GM12878 (cell line): Measurements from ENCODE around the gene AFAP1. TPM values are rescaled to one million over a fixed set of nuclear protein-coding genes. Genes with fewer than 3 reads are reported as not detected.

Experiments
- ATAC-seq: fragments of 200-7000 bp; cut with Tn5 transposase; 3 replicates; pipeline ENCODE4 v1.9.1; 2020; ENCODE audit warnings: mild to moderate bottlenecking, moderate library complexity
- BruUV-seq: library from RNA; stranded (reverse); fragments of 400-500 nt; replicated peaks from 2 replicates; lab custom pipeline; 2021; lab: Mats Ljungman, UMichigan
- CTCF ChIA-PET: fragments of 300-600 bp; sonication (Branson Sonifier 250); formaldehyde crosslinking; extraction: SDS; loops from one replicate; lab custom pipeline; 2021; ENCODE audit warnings: inconsistent platforms; lab: Yijun Ruan, JAX
- POLR2A ChIA-PET: fragments of 350-600 bp; formaldehyde crosslinking; extraction: SDS; loops from one replicate; lab custom pipeline; 2021; ENCODE audit warnings: inconsistent platforms; lab: Charles Lee
- RAD21 ChIA-PET: fragments of 300-600 bp; sonication (Branson Sonifier 250); formaldehyde crosslinking; loops from one replicate; lab custom pipeline; 2023; ENCODE audit warnings: antibody characterized with exemption; ENCODE audit not compliant: unreplicated experiment; lab: Charles Lee
- SMC1A ChIA-PET: fragments of 300-600 bp; sonication (Branson Sonifier 250); formaldehyde crosslinking; loops from one replicate; lab custom pipeline; 2023; ENCODE audit not compliant: unreplicated experiment, uncharacterized antibody; lab: Charles Lee
- DNase-seq: peaks from one replicate; pipeline ENCODE4 v3.0.0-alpha.2; 2011; ENCODE audit warnings: low read depth, low spot score
- FAIRE-seq: peaks from 3 replicates; lab custom pipeline; 2011; peaks lifted over from hg19 to GRCh38; lab: Jason Lieb, UNC
- H2AFZ ChIP-seq: 2 replicates; pipeline ENCODE4 v1.6.0; 2011; ENCODE audit warnings: low read depth, low read length, control low read depth; ENCODE audit not compliant: control insufficient read depth
- H3K27ac ChIP-seq: 2 replicates; pipeline ENCODE4 v1.5.1; 2011; ENCODE audit warnings: control low read depth; ENCODE audit not compliant: control insufficient read depth, insufficient read depth
- H3K27me3 ChIP-seq, 2 experiments: replicated peaks in 1 of 2; 2 replicates each; pipeline versions ENCODE4 v1.6.0 to v1.6.1; 2011; ENCODE audit warnings: low read length in 1 of 2; ENCODE audit not compliant: control insufficient read depth in 2 of 2, insufficient read depth in 2 of 2
- H3K36me3 ChIP-seq, 2 experiments: 2 replicates each; pipeline ENCODE4 v1.5.1; 2011; ENCODE audit warnings: low read length in 1 of 2; ENCODE audit not compliant: control insufficient read depth in 2 of 2, insufficient read depth in 2 of 2
- H3K4me1 ChIP-seq: 2 replicates; pipeline ENCODE4 v1.6.1; 2011; ENCODE audit warnings: mild to moderate bottlenecking, low read length, moderate library complexity, mixed read lengths; ENCODE audit not compliant: control insufficient read depth, insufficient read depth
- H3K4me2 ChIP-seq: 2 replicates; pipeline ENCODE4 v1.6.0; 2011; ENCODE audit warnings: control low read depth; ENCODE audit not compliant: control insufficient read depth, insufficient read depth
- H3K4me3 ChIP-seq: fragments of 200-600 bp; sonication (generic); 2 replicates; pipeline ENCODE4 v1.5.1; 2016
- H3K79me2 ChIP-seq: 2 replicates; pipeline ENCODE4 v1.6.0; 2011; ENCODE audit warnings: low read length; ENCODE audit not compliant: control insufficient read depth, insufficient read depth
- H3K9ac ChIP-seq: 2 replicates; pipeline ENCODE4 v1.8.0; 2011; ENCODE audit warnings: low read length, control low read depth, mixed read lengths; ENCODE audit not compliant: control insufficient read depth, insufficient read depth
- H3K9me3 ChIP-seq: replicated peaks from 3 replicates; pipeline ENCODE4 v1.5.1; 2011; ENCODE audit warnings: mild to moderate bottlenecking, low read length; ENCODE audit not compliant: control insufficient read depth, insufficient read depth
- H4K20me1 ChIP-seq: 2 replicates; pipeline ENCODE4 v1.6.0; 2011; ENCODE audit not compliant: control insufficient read depth, insufficient read depth
- BHLHE40 ChIP-seq, 2 experiments: fragments of 450-650 bp in 1 of 2; IDR thresholded peaks; 2 replicates each; pipeline ENCODE4 v1.6.1; 2011 to 2017; ENCODE audit warnings: low read depth in 2 of 2, borderline replicate concordance in 1 of 2, improper control_type of control experiment in 1 of 2, low read length in 1 of 2, mild to moderate bottlenecking in 1 of 2
- FOS ChIP-seq: IDR thresholded peaks from 3 replicates; pipeline ENCODE4 v1.6.1; 2011; ENCODE audit warnings: borderline replicate concordance; ENCODE audit not compliant: insufficient read length; ENCODE audit errors: extremely low read depth
- MYC ChIP-seq: IDR thresholded peaks from 2 replicates; pipeline ENCODE4 v1.6.1; 2011; ENCODE audit warnings: mild to moderate bottlenecking, low read length, moderate library complexity, inconsistent platforms; ENCODE audit not compliant: insufficient read depth, insufficient replicate concordance, insufficient read length, severe bottlenecking
- NBN ChIP-seq: fragments of 450-650 bp; IDR thresholded peaks from 2 replicates; pipeline ENCODE4 v1.6.1; 2016
- NFYA ChIP-seq: IDR thresholded peaks from 2 replicates; pipeline ENCODE4 v1.6.1; 2011; ENCODE audit warnings: low read depth, mild to moderate bottlenecking, low read length, improper control_type of control experiment, borderline replicate concordance
- NR2C2 ChIP-seq: IDR thresholded peaks from 2 replicates; pipeline ENCODE4 v1.6.1; 2011; ENCODE audit warnings: borderline replicate concordance, low read depth; ENCODE audit not compliant: control insufficient read depth, insufficient read length
- PML ChIP-seq: IDR thresholded peaks from 2 replicates; pipeline ENCODE4 v1.6.1; 2012; ENCODE audit warnings: low read length, inconsistent platforms
- POLR2AphosphoS2 ChIP-seq: IDR thresholded peaks from 2 replicates; pipeline ENCODE4 v1.6.1; 2011; ENCODE audit warnings: low read depth, mild to moderate bottlenecking, low read length, improper control_type of control experiment, moderate library complexity
- RB1 ChIP-seq: fragments of 450-650 bp; formaldehyde crosslinking; IDR thresholded peaks from 2 replicates; pipeline ENCODE4 v1.6.1; 2017; ENCODE audit warnings: mild to moderate bottlenecking, borderline replicate concordance
- SIX5 ChIP-seq: IDR thresholded peaks from 2 replicates; pipeline ENCODE4 v1.6.1; 2011; ENCODE audit warnings: mild to moderate bottlenecking, low read depth, low read length, moderate library complexity; ENCODE audit not compliant: severe bottlenecking
- SP1 ChIP-seq: IDR thresholded peaks from one replicate; pipeline ENCODE4 v1.6.1; 2011; ENCODE audit warnings: low read depth, low read length
- STAT1 ChIP-seq: fragments of 450-650 bp; conservative IDR thresholded peaks from 2 replicates; pipeline ENCODE4 v1.6.1; 2014; ENCODE audit warnings: antibody characterized with exemption, mild to moderate bottlenecking
- WGBS: methylation state at CpG from one replicate; pipeline ENCODE4 v1.1.6; 2016; ENCODE audit warnings: low lambda C conversion rate; ENCODE audit not compliant: insufficient replicate concordance, insufficient coverage; ENCODE audit errors: missing lambda C conversion rate; 5-methylcytosine and 5-hydroxymethylcytosine counted together
- in situ Hi-C: fragments of 300-500 bp; cut with MboI; formaldehyde crosslinking; loops from 9 replicates; pipeline ENCODE4 v1.14.3; 2018; ENCODE audit warnings: mixed read lengths
- intact Hi-C: fragments of 100-400 bp; cut with micrococcal nuclease; formaldehyde crosslinking; loops from one replicate; pipeline ENCODE4 v1.14.2; 2022; ENCODE audit not compliant: unreplicated experiment
- polyA plus RNA-seq, 11 experiments: library from polyadenylated mRNA; depleted of rRNA in 4 of 11; unstranded in 6 of 11; stranded (reverse) in 5 of 11; fragments of >200 nt; fragmentation: Nextera tagmentation in 4 of 11; fragmentation: Illumina TruSeq in 1 of 11; extraction: Ambion mirVana in 4 of 11; extraction: Trizol in 1 of 11; gene quantifications; 1 replicate in 1 of 11; 2 replicates in 10 of 11; pipeline versions ENCODE4 v1.2.1 to v1.2.3, GENCODE V29; 2011 to 2016; ENCODE audit warnings: inconsistent platforms in 2 of 11, missing spikeins in 2 of 11, low read depth in 1 of 11
- total RNA-seq, 4 experiments: library from RNA; depleted of rRNA in 3 of 4; stranded (reverse); fragments of >200 nt in 3 of 4; fragmentation: Illumina TruSeq in 1 of 4; extraction: Trizol in 1 of 4; gene quantifications; 2 replicates each; pipeline versions ENCODE4 v1.2.1 to v1.2.3, GENCODE V29; 2013 to 2021
- TF ChIP-seq, protein P1 (sequence below): fragments of 450-650 bp; IDR thresholded peaks from 2 replicates; pipeline ENCODE4 v1.6.1; 2017; ENCODE audit warnings: borderline replicate concordance
- TF ChIP-seq, protein P2 (sequence below): IDR thresholded peaks from 2 replicates; pipeline ENCODE4 v1.6.1; 2012; ENCODE audit warnings: mild to moderate bottlenecking, low read depth, low read length
- TF ChIP-seq, protein P3 (sequence below): fragments of 450-650 bp; IDR thresholded peaks from 2 replicates; pipeline ENCODE4 v1.6.1; 2018; ENCODE audit warnings: mild to moderate bottlenecking, low read depth, moderate library complexity; ENCODE audit not compliant: partially characterized antibody

The AFAP1 gene
- total and polyA plus RNA-seq, 10 of the 15 experiments (the other 5 are each of a cell fraction or from before 2014, with no cell fraction given), result 0.02 to 0.23 (median 0.09) TPM; not detected in 1

DNA sequence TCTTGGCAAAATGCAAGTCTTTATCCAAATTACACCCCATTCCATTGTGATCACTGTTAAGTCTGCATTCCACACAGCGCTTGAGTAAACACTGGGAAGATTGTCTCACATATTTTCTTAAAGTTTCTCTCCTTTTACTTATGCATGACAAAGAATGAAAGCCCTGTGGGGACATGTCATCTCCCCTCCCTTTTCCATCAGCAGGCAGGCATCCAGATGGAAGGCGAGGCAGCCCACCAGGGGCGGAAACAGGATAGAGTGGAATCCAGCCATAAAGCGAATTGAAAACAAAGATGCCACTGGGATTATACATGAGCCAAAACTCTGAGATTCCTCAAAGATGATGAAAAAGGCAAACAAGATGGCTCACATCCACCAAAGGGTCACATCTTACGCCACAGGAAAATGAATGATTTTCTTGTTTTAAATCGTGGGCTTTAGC lies 78.2 kb downstream of the AFAP1 start:
- no peak overlapping the region for H3K27ac ChIP-seq
- H3K4me1 ChIP-seq, result no peaks in the 10 kb centered on the region
- in situ Hi-C loops, result no loop called here
- ChIA-PET CTCF (no interaction called here), POLR2A (interaction anchor here (0.6 kb wide), 1 partner anchor 213 kb away, joined by 5 read pairs; no protein-coding TSS in a partner anchor), RAD21 (no interaction called here), SMC1A (no interaction called here)
- no peak overlapping the region for H2AFZ ChIP-seq
- H3K9ac ChIP-seq, result no peak overlapping the region
- no peaks in the 10 kb centered on the region for H3K36me3 ChIP-seq
- H3K9me3 ChIP-seq, result no peaks in the 10 kb centered on the region
- 36% methylated on average over 6 of the region's 6 CpGs for WGBS
- H4K20me1 ChIP-seq, result no peaks in the 10 kb centered on the region
- no peaks in the 10 kb centered on the region for H3K79me2 ChIP-seq
- H3K4me2 ChIP-seq, result no peak overlapping the region
- H3K27me3 ChIP-seq, result no peaks in the 10 kb centered on the region
- no peak overlapping the region for H3K4me3 ChIP-seq
- no peak for DNase-seq
- no TSS peak for BruUV-seq
- intact Hi-C loops, result no loop called here
- ATAC-seq, result no peak
- no peak for FAIRE-seq
- no peak for TF ChIP-seq STAT1
- no peak for TF ChIP-seq SP1
- TF ChIP-seq, protein P1, sequence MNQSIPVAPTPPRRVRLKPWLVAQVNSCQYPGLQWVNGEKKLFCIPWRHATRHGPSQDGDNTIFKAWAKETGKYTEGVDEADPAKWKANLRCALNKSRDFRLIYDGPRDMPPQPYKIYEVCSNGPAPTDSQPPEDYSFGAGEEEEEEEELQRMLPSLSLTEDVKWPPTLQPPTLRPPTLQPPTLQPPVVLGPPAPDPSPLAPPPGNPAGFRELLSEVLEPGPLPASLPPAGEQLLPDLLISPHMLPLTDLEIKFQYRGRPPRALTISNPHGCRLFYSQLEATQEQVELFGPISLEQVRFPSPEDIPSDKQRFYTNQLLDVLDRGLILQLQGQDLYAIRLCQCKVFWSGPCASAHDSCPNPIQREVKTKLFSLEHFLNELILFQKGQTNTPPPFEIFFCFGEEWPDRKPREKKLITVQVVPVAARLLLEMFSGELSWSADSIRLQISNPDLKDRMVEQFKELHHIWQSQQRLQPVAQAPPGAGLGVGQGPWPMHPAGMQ, result no peak
- TF ChIP-seq NBN, result no peak
- no peak for TF ChIP-seq BHLHE40 (IDR thresholded peaks at IDR 0.05; ENCODE audit: borderline replicate concordance in 1 of 2, low read depth in 2 of 2, low read length in 1 of 2)
- TF ChIP-seq, protein P2, sequence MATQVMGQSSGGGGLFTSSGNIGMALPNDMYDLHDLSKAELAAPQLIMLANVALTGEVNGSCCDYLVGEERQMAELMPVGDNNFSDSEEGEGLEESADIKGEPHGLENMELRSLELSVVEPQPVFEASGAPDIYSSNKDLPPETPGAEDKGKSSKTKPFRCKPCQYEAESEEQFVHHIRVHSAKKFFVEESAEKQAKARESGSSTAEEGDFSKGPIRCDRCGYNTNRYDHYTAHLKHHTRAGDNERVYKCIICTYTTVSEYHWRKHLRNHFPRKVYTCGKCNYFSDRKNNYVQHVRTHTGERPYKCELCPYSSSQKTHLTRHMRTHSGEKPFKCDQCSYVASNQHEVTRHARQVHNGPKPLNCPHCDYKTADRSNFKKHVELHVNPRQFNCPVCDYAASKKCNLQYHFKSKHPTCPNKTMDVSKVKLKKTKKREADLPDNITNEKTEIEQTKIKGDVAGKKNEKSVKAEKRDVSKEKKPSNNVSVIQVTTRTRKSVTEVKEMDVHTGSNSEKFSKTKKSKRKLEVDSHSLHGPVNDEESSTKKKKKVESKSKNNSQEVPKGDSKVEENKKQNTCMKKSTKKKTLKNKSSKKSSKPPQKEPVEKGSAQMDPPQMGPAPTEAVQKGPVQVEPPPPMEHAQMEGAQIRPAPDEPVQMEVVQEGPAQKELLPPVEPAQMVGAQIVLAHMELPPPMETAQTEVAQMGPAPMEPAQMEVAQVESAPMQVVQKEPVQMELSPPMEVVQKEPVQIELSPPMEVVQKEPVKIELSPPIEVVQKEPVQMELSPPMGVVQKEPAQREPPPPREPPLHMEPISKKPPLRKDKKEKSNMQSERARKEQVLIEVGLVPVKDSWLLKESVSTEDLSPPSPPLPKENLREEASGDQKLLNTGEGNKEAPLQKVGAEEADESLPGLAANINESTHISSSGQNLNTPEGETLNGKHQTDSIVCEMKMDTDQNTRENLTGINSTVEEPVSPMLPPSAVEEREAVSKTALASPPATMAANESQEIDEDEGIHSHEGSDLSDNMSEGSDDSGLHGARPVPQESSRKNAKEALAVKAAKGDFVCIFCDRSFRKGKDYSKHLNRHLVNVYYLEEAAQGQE, result no peak
- TF ChIP-seq, protein P3, sequence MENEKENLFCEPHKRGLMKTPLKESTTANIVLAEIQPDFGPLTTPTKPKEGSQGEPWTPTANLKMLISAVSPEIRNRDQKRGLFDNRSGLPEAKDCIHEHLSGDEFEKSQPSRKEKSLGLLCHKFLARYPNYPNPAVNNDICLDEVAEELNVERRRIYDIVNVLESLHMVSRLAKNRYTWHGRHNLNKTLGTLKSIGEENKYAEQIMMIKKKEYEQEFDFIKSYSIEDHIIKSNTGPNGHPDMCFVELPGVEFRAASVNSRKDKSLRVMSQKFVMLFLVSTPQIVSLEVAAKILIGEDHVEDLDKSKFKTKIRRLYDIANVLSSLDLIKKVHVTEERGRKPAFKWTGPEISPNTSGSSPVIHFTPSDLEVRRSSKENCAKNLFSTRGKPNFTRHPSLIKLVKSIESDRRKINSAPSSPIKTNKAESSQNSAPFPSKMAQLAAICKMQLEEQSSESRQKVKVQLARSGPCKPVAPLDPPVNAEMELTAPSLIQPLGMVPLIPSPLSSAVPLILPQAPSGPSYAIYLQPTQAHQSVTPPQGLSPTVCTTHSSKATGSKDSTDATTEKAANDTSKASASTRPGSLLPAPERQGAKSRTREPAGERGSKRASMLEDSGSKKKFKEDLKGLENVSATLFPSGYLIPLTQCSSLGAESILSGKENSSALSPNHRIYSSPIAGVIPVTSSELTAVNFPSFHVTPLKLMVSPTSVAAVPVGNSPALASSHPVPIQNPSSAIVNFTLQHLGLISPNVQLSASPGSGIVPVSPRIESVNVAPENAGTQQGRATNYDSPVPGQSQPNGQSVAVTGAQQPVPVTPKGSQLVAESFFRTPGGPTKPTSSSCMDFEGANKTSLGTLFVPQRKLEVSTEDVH, result no peak
- no peak for TF ChIP-seq PML
- TF ChIP-seq FOS, result no peak
- TF ChIP-seq NFYA, result no peak
- no peak for TF ChIP-seq POLR2AphosphoS2
- no peak for TF ChIP-seq NR2C2
- TF ChIP-seq MYC, result no peak
- no peak for TF ChIP-seq RB1
- no peak for TF ChIP-seq SIX5
